ENCODE data around the gene CEP295NL. TPM values are rescaled to one million over a fixed set of nuclear protein-coding genes. Genes with fewer than 3 reads are reported as not detected.

The CEP295NL gene
- total RNA-seq, 3 donors from 2014 or later (not counting 1 experiment from before 2014, with no cell fraction given) = 0.52 to 2.7 (median 2.1) TPM

DNA sequence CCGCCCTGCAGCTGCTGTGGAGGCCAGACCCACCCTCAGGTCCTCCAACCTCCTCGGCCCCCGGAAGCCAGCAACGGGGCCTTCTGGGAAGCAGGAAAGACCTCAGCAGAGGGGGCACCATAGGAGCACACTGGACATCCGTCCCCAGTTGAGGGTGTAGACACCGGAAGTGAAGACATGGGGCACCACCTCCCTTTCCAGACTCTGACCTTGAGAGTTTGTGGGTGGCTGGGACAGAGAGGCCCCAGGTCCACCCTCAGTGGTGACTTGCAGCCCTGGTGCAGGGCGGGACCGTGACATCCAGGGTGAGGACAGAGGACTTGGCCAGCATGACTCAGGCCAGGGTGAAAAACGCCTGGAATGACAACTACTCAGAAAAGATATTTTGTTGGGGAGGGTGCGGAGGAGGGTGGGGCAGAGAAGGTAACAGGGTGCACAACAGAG, 19.9 kb downstream of the CEP295NL start:
- no peaks in the 10 kb centered on the region for H3K27me3 ChIP-seq (ENCODE audit: control insufficient read depth, insufficient read depth, low read length)
- TF ChIP-seq, protein P1, sequence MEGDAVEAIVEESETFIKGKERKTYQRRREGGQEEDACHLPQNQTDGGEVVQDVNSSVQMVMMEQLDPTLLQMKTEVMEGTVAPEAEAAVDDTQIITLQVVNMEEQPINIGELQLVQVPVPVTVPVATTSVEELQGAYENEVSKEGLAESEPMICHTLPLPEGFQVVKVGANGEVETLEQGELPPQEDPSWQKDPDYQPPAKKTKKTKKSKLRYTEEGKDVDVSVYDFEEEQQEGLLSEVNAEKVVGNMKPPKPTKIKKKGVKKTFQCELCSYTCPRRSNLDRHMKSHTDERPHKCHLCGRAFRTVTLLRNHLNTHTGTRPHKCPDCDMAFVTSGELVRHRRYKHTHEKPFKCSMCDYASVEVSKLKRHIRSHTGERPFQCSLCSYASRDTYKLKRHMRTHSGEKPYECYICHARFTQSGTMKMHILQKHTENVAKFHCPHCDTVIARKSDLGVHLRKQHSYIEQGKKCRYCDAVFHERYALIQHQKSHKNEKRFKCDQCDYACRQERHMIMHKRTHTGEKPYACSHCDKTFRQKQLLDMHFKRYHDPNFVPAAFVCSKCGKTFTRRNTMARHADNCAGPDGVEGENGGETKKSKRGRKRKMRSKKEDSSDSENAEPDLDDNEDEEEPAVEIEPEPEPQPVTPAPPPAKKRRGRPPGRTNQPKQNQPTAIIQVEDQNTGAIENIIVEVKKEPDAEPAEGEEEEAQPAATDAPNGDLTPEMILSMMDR (IDR thresholded peaks at IDR 0.05) = no peak
- H3K27me3 Mint-ChIP-seq (ENCODE audit: low read depth in 2 of 2) = peaks cover 0 to 6% of the 10 kb centered on the region in 2 donors
- 20% methylated on average over 10 of the region's 10 CpGs for WGBS (ENCODE audit: insufficient coverage)
- H3K4me1 Mint-ChIP-seq = peaks cover 16 to 40% of the 10 kb centered on the region in 2 donors
- H3K4me3 Mint-ChIP-seq = peak overlapping the region; percentile 72
- H3K27ac Mint-ChIP-seq = peak overlapping the region; percentile 50 to 82
- DNase-seq (peak; percentile 25 to 26), ATAC-seq (peak; percentile 56 to 81 (median 61))
- no peaks in the 10 kb centered on the region for H3K36me3 ChIP-seq (ENCODE audit: control insufficient read depth, insufficient read depth, low read length)
- no peaks in the 10 kb centered on the region for H3K36me3 Mint-ChIP-seq
- peak overlapping the region; percentile 86 for H3K27ac ChIP-seq (ENCODE audit: low read length)
- H3K9me3 Mint-ChIP-seq = no peaks in the 10 kb centered on the region
- no peaks in the 10 kb centered on the region for H3K9me3 ChIP-seq (ENCODE audit: control insufficient read depth, insufficient read depth, low read length)
- intact Hi-C loops (cut with micrococcal nuclease) = no loop called here
- no peak overlapping the region for H3K4me3 ChIP-seq (ENCODE audit: low read length)
- H3K4me1 ChIP-seq (ENCODE audit: control insufficient read depth, insufficient read depth, low read length) = peaks cover 65% of the 10 kb centered on the region

GRCh38 chr17:78882540-78883088, 20.4 kb downstream of the CEP295NL start:
- intact Hi-C loops (cut with micrococcal nuclease) = no loop called here
- Mint-ChIP-seq H3K9me3 (no peaks in the 10 kb centered on the region), H3K4me3 (peak overlapping the region; percentile 72), H3K27me3 (ENCODE audit: low read depth in 2 of 2) (peaks cover 0 to 6% of the 10 kb centered on the region in 2 donors), H3K4me1 (peaks cover 16 to 42% of the 10 kb centered on the region in 2 donors), H3K27ac (peak overlapping the region; percentile 50 to 82), H3K36me3 (no peaks in the 10 kb centered on the region)
- Histone ChIP-seq H3K27me3 (ENCODE audit: control insufficient read depth, insufficient read depth, low read length) (no peaks in the 10 kb centered on the region), H3K9me3 (ENCODE audit: control insufficient read depth, insufficient read depth, low read length) (no peaks in the 10 kb centered on the region), H3K4me3 (ENCODE audit: low read length) (no peak overlapping the region), H3K36me3 (ENCODE audit: control insufficient read depth, insufficient read depth, low read length) (no peaks in the 10 kb centered on the region), H3K27ac (ENCODE audit: low read length) (peak overlapping the region; percentile 86), H3K4me1 (ENCODE audit: control insufficient read depth, insufficient read depth, low read length) (peaks cover 65% of the 10 kb centered on the region)
- WGBS (ENCODE audit: insufficient coverage) = 35% methylated on average over 13 of the region's 14 CpGs
- DNase-seq = no peak
- TF ChIP-seq, protein P1 (IDR thresholded peaks at IDR 0.05) = no peak
- ATAC-seq = peak; percentile 46 to 59 (median 57)

DNA sequence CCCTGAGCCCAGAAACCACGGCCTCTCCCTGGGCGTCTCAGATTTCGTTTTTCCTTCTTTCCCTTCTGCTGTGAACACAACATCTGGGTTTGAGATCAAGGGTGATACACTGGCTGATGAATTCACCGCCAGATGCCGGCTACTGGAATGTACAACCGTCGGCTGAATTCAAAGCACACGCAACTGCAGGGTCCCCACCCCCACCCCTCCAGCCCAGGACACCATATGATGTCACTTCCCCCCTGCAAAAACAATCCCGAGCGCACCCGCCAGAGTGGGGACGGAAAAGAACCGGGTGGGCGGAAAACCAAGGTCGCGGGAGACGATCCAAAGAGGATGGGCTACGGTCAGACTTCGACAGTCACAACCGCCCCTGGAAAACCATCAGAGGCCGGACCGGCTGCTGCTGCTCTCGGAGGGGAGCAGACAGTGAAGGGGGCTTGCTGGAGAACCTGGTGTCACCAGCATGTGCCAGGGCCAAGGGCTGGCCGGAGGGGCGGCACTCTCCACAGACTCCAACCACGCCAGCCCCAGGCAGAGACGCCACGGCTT, 23.3 kb downstream of the CEP295NL start:
- WGBS (ENCODE audit: insufficient coverage) = 23% methylated on average over 28 of the region's 28 CpGs
- H3K27ac ChIP-seq (ENCODE audit: low read length) = peak overlapping the region; percentile 35

More for the DNA sequence above, 23.3 kb downstream of the CEP295NL start:
- no peak overlapping the region for H3K4me3 ChIP-seq (ENCODE audit: low read length)
- Mint-ChIP-seq H3K4me3 (peak overlapping the region; percentile 42), H3K27ac (peak overlapping the region in 1 of 2 donors; percentile 44), H3K9me3 (no peaks in the 10 kb centered on the region), H3K36me3 (no peaks in the 10 kb centered on the region), H3K4me1 (peaks cover 16 to 39% of the 10 kb centered on the region in 2 donors), H3K27me3 (ENCODE audit: low read depth in 2 of 2) (peaks cover 15 to 20% of the 10 kb centered on the region in 2 donors)
- no peaks in the 10 kb centered on the region for H3K27me3 ChIP-seq (ENCODE audit: control insufficient read depth, insufficient read depth, low read length)
- peaks cover 46% of the 10 kb centered on the region for H3K4me1 ChIP-seq (ENCODE audit: control insufficient read depth, insufficient read depth, low read length)
- H3K36me3 ChIP-seq (ENCODE audit: control insufficient read depth, insufficient read depth, low read length) = no peaks in the 10 kb centered on the region
- no peaks in the 10 kb centered on the region for H3K9me3 ChIP-seq (ENCODE audit: control insufficient read depth, insufficient read depth, low read length)
- TF ChIP-seq, protein P1 (IDR thresholded peaks at IDR 0.05) = no peak
- intact Hi-C loops (cut with micrococcal nuclease) = no loop called here
- ATAC-seq (peak in 2 of 3 donors; percentile 11 to 31), DNase-seq (peak in 1 of 2 donors; percentile 66)
